Panc1 (cell line): ENCODE measurements around the gene LMF1. TPM values are rescaled to one million over a fixed set of nuclear protein-coding genes. Genes with fewer than 3 reads are reported as not detected.

Experiments
- ATAC-seq: fragments of 200-7000 bp; cut with Tn5 transposase; 2 replicates; pipeline ENCODE4 v1.9.1; 2020; ENCODE audit warnings: mild to moderate bottlenecking, moderate library complexity
- BruUV-seq: library from RNA; stranded (reverse); fragments of 400-500 nt; replicated peaks from 2 replicates; lab custom pipeline; 2021; lab: Mats Ljungman, UMichigan
- CTCF ChIA-PET: fragments of 300-600 bp; sonication (Branson Sonifier 250); formaldehyde crosslinking; loops from one replicate; lab custom pipeline; 2022; ENCODE audit warnings: antibody characterized with exemption; lab: Charles Lee
- POLR2A ChIA-PET: fragments of 300-600 bp; sonication (Branson Sonifier 250); formaldehyde crosslinking; loops from one replicate; lab custom pipeline; 2022; ENCODE audit warnings: antibody characterized with exemption; lab: Charles Lee
- DNase-seq: peaks from one replicate; pipeline ENCODE4 v3.0.0-alpha.2; 2010; ENCODE audit warnings: low read depth, low spot score
- H3K27ac ChIP-seq: 2 replicates; pipeline ENCODE4 v1.5.1; 2011; ENCODE audit warnings: mild to moderate bottlenecking, low read length, inconsistent platforms
- H3K27me3 ChIP-seq: fragments of 200-500 bp; sonication (Bioruptor generic); 2 replicates; pipeline ENCODE4 v1.6.0; 2014; ENCODE audit warnings: low read length, inconsistent platforms; ENCODE audit not compliant: control insufficient read depth, insufficient read depth
- H3K36me3 ChIP-seq: fragments of 200-500 bp; sonication (Bioruptor generic); 2 replicates; pipeline ENCODE4 v1.5.1; 2014; ENCODE audit warnings: inconsistent platforms, mild to moderate bottlenecking, low read length, moderate library complexity; ENCODE audit not compliant: control insufficient read depth, insufficient read depth
- H3K4me1 ChIP-seq: 2 replicates; pipeline ENCODE4 v1.5.1; 2011; ENCODE audit warnings: inconsistent platforms, mild to moderate bottlenecking, low read length, moderate library complexity; ENCODE audit not compliant: control insufficient read depth, insufficient read depth
- H3K4me3 ChIP-seq, 2 experiments: 2 replicates each; pipeline ENCODE4 v1.5.1; 2011 to 2012; ENCODE audit warnings: low read depth in 2 of 2, low read length in 2 of 2, mild to moderate bottlenecking in 2 of 2, inconsistent platforms in 1 of 2, moderate library complexity in 1 of 2
- H3K9me3 ChIP-seq: fragments of 200-500 bp; sonication (Bioruptor generic); 2 replicates; pipeline ENCODE4 v1.5.1; 2014; ENCODE audit warnings: low read depth, mild to moderate bottlenecking, inconsistent platforms, low read length, moderate library complexity; ENCODE audit not compliant: control insufficient read depth, insufficient read depth
- POLR2AphosphoS5 ChIP-seq: IDR thresholded peaks from 2 replicates; pipeline ENCODE4 v1.6.1; 2012; ENCODE audit warnings: mild to moderate bottlenecking, low read depth, low read length, moderate library complexity
- SIN3A ChIP-seq: IDR thresholded peaks from 2 replicates; pipeline ENCODE4 v1.6.1; 2012; ENCODE audit warnings: low read depth, mild to moderate bottlenecking, low read length, moderate library complexity, borderline replicate concordance; ENCODE audit not compliant: insufficient read depth
- TCF7L2 ChIP-seq: IDR thresholded peaks from 2 replicates; pipeline ENCODE4 v1.6.1; 2011; ENCODE audit warnings: mild to moderate bottlenecking, low read depth, low read length, inconsistent platforms
- in situ Hi-C: cut with HindIII; loops from 2 replicates; pipeline ENCODE4 v1.10.0; 2016; ENCODE audit warnings: low sequenced_read_pairs, low pct_unique_long_range_greater_than_20kb
- intact Hi-C: fragments of 100-400 bp; cut with micrococcal nuclease; formaldehyde crosslinking; loops from one replicate; pipeline ENCODE4 v1.10.0; 2022; ENCODE audit not compliant: unreplicated experiment
- total RNA-seq: library from RNA; stranded (reverse); gene quantifications from one replicate; pipeline ENCODE4 v1.2.1, GENCODE V29; 2021; ENCODE audit not compliant: unreplicated experiment
- TF ChIP-seq, protein P1 (sequence below), 2 experiments: IDR thresholded peaks; 2 replicates each; pipeline ENCODE4 v1.6.1; 2011 to 2012; ENCODE audit warnings: low read depth in 2 of 2, control low read depth in 1 of 2, low read length in 1 of 2, mild to moderate bottlenecking in 1 of 2, moderate library complexity in 1 of 2; ENCODE audit not compliant: insufficient read depth in 1 of 2
- TF ChIP-seq, protein P2 (sequence below): fragments of 450-650 bp; IDR thresholded peaks from 2 replicates; pipeline ENCODE4 v1.5.1; 2017; ENCODE audit warnings: mild to moderate bottlenecking

The LMF1 gene
- total RNA-seq, 1 experiment from 2014 or later: 24.3 TPM

DNA sequence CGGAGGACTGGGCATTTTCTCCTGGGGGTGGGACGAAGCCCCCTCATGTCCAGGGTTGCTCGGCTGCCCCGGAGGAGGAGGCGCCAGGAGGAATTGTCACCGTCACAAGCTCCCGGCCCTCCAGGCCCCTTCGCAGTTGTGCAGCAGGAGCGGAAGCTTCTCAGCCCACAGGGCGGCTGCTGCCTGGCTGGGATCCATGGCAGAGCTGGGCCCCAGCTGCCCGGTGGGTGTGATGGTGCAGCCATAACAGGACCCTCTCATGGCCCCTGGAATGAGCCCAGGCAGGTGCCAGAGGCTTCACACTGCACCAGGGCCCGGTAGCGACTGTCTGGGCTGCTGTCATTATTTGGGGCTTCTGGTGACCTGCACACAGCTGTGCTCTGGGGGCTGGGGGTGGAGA, 115.3 kb downstream of the LMF1 start:
- Histone ChIP-seq H3K27me3 (no peaks in the 10 kb centered on the region), H3K9me3 (no peaks in the 10 kb centered on the region), H3K4me1 (no peaks in the 10 kb centered on the region), H3K4me3 (no peak overlapping the region), H3K27ac (no peak overlapping the region), H3K36me3 (no peaks in the 10 kb centered on the region)
- no peak for TF ChIP-seq SIN3A
- TF ChIP-seq, protein P1, sequence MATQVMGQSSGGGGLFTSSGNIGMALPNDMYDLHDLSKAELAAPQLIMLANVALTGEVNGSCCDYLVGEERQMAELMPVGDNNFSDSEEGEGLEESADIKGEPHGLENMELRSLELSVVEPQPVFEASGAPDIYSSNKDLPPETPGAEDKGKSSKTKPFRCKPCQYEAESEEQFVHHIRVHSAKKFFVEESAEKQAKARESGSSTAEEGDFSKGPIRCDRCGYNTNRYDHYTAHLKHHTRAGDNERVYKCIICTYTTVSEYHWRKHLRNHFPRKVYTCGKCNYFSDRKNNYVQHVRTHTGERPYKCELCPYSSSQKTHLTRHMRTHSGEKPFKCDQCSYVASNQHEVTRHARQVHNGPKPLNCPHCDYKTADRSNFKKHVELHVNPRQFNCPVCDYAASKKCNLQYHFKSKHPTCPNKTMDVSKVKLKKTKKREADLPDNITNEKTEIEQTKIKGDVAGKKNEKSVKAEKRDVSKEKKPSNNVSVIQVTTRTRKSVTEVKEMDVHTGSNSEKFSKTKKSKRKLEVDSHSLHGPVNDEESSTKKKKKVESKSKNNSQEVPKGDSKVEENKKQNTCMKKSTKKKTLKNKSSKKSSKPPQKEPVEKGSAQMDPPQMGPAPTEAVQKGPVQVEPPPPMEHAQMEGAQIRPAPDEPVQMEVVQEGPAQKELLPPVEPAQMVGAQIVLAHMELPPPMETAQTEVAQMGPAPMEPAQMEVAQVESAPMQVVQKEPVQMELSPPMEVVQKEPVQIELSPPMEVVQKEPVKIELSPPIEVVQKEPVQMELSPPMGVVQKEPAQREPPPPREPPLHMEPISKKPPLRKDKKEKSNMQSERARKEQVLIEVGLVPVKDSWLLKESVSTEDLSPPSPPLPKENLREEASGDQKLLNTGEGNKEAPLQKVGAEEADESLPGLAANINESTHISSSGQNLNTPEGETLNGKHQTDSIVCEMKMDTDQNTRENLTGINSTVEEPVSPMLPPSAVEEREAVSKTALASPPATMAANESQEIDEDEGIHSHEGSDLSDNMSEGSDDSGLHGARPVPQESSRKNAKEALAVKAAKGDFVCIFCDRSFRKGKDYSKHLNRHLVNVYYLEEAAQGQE (IDR thresholded peaks at IDR 0.05; ENCODE audit: insufficient read depth in 1 of 2, low read depth in 2 of 2, low read length in 1 of 2): no peak
- no peak for TF ChIP-seq TCF7L2
- no peak for TF ChIP-seq POLR2AphosphoS5
- TF ChIP-seq, protein P2, sequence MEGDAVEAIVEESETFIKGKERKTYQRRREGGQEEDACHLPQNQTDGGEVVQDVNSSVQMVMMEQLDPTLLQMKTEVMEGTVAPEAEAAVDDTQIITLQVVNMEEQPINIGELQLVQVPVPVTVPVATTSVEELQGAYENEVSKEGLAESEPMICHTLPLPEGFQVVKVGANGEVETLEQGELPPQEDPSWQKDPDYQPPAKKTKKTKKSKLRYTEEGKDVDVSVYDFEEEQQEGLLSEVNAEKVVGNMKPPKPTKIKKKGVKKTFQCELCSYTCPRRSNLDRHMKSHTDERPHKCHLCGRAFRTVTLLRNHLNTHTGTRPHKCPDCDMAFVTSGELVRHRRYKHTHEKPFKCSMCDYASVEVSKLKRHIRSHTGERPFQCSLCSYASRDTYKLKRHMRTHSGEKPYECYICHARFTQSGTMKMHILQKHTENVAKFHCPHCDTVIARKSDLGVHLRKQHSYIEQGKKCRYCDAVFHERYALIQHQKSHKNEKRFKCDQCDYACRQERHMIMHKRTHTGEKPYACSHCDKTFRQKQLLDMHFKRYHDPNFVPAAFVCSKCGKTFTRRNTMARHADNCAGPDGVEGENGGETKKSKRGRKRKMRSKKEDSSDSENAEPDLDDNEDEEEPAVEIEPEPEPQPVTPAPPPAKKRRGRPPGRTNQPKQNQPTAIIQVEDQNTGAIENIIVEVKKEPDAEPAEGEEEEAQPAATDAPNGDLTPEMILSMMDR: no peak
- ATAC-seq (no peak), DNase-seq (no peak)
- in situ Hi-C loops (no loop called here), intact Hi-C loops (no loop called here)
- CTCF ChIA-PET: no interaction called here
- POLR2A ChIA-PET: no interaction called here
- no TSS peak for BruUV-seq

DNA sequence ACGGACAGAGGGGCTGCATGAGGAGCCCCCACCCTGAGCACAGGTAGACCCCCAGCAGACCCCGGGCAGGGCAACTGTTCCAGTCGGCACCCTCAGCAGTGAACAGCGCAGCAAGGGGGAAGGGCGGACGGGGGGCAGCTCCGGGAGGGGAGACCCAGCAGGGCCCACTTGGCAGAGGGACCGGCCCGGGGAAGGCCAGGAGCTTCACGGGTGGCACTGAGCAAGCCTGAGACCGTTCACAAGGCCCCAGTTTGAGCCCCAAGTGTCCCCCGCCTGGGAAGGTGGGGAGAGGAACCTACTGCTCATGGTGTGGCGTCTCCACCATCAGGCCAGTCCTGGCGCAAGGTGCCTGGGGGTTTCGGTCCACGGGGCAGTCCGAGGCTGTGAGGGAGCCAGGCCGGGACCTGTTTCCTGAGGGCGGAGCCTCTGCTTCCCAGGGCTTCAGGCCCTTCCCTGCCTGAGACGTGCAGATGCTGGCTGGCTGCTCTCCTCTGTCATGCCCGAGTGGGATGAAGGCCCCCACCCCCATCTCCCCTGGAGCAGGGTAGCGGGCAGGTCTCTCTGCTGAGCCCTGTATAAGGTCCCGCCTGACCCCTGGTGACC, 115.9 kb downstream of the LMF1 start:
- Histone ChIP-seq H3K4me1 (no peaks in the 10 kb centered on the region), H3K27ac (no peak overlapping the region), H3K27me3 (no peaks in the 10 kb centered on the region), H3K36me3 (no peaks in the 10 kb centered on the region), H3K9me3 (no peaks in the 10 kb centered on the region), H3K4me3 (no peak overlapping the region)
- no TSS peak for BruUV-seq
- TF ChIP-seq, protein P2: no peak
- TF ChIP-seq POLR2AphosphoS5 (no peak), TCF7L2 (no peak), SIN3A (no peak)
- TF ChIP-seq, protein P1 (IDR thresholded peaks at IDR 0.05; ENCODE audit: insufficient read depth in 1 of 2, low read depth in 2 of 2, low read length in 1 of 2): no peak
- ChIA-PET POLR2A (no interaction called here), CTCF (no interaction called here)
- ATAC-seq (peak; percentile 41; the same call in 1 of the 2 replicates), DNase-seq (no peak)
- intact Hi-C loops (no loop called here), in situ Hi-C loops (no loop called here)
